Measurements from ENCODE around the gene HINT2. TPM values are rescaled to one million over a fixed set of nuclear protein-coding genes. Genes with fewer than 3 reads are reported as not detected.

HINT2 gene
- total RNA-seq, 2 donors from 2014 or later = 33.3 to 35.0 TPM

GRCh38 chr9:35808433-35808832 is 6.4 kb downstream of the HINT2 start:
- Histone ChIP-seq H3K4me3 (no peak overlapping the region), H3K9me3 (no peaks in the 10 kb centered on the region), H3K36me3 (replicated peaks in 1 of 2; ENCODE audit: insufficient read depth in 1 of 2, low read depth in 2 of 2) (peaks cover 0 to 3% of the 10 kb centered on the region in 2 donors), H3K27ac (no peak overlapping the region), H3K27me3 (no peaks in the 10 kb centered on the region), H3K4me1 (peaks cover 23% of the 10 kb centered on the region)
- WGBS, 2 donors = 87 to 90% methylated on average over 9 of the region's 9 CpGs
- TF ChIP-seq POLR2A (IDR thresholded peaks at IDR 0.05) (no peak), CTCF (IDR thresholded peaks at IDR 0.05) (no peak)
- intact Hi-C loops (cut with DNase I) = no loop called here
- no peak for ATAC-seq
- no peak for DNase-seq

DNA sequence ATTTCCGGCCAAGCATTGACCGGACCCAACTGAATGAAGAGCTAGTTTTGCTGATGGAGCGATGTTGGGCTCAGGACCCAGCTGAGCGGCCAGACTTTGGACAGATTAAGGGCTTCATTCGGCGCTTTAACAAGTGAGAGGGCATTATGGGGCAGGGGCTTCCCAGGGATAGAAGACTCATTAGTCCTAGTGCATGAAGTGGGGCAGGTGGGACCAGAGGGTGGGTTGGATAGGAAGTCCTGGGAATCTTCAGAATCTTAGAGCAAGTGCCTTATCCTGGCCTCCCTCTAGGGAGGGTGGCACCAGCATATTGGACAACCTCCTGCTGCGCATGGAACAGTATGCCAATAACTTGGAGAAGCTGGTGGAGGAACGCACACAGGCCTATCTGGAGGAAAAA is 8.7 kb downstream of the HINT2 start:
- no peak for TF ChIP-seq CTCF (IDR thresholded peaks at IDR 0.05)
- no peak for TF ChIP-seq POLR2A (IDR thresholded peaks at IDR 0.05)
- Histone ChIP-seq H3K27me3 (no peaks in the 10 kb centered on the region), H3K4me1 (peaks cover 2% of the 10 kb centered on the region), H3K27ac (no peak overlapping the region), H3K36me3 (replicated peaks in 1 of 2; ENCODE audit: insufficient read depth in 1 of 2, low read depth in 2 of 2) (peaks cover 0 to 3% of the 10 kb centered on the region in 2 donors), H3K9me3 (no peaks in the 10 kb centered on the region), H3K4me3 (no peak overlapping the region)
- ATAC-seq (no peak), DNase-seq (no peak)
- 96 to 99% methylated on average over 8 of the region's 8 CpGs for WGBS, 2 donors
- intact Hi-C loops (cut with DNase I) = no loop called here

DNA sequence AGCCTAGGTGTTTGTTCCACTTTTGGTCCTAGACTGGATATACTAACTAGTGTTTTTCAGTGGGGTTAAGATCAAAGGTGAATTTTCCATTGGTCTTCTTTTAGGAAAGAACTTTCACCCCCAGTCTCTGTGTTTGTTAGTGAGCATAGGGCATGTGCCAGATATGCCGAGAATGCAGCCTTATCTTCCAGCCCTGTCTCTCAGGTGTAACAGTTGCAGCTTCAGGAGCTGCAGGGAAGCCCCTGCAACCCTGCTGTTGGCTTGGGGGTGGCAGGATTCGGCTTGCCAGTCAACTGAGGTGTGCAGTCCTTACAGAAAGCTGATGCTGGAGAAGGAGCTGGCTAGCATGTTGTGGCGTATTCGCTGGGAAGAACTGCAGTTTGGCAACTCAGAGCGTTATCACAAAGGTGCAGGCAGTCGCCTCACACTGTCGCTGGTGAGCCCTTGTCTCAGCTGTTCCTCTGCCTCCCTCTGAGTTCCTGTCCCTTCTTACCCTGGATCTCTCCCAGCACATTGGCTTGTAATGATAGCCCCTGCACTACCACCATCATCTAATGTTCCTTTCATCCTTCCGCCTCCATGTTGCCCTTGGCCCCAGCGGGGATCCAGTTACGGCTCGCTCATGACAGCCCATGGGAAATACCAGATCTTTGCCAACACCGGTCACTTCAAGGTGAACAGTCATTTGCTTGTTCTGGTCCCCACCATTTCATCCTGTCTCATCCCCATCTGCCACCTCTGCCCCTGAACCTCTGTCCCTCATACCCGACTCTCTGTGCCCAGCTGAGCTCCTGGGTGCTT is 13.3 kb downstream of the HINT2 start:
- no peak overlapping the region for H3K4me3 ChIP-seq
- DNase-seq (no peak), ATAC-seq (no peak)
- no peaks in the 10 kb centered on the region for H3K9me3 ChIP-seq
- WGBS, 2 donors = 79 to 86% methylated on average over 13 of the region's 13 CpGs
- intact Hi-C loops (cut with DNase I) = no loop called here
- no peak overlapping the region for H3K27ac ChIP-seq
- H3K27me3 ChIP-seq = no peaks in the 10 kb centered on the region
- H3K36me3 ChIP-seq (replicated peaks in 1 of 2; ENCODE audit: insufficient read depth in 1 of 2, low read depth in 2 of 2) = peaks cover 0 to 3% of the 10 kb centered on the region in 2 donors
- no peaks in the 10 kb centered on the region for H3K4me1 ChIP-seq
- TF ChIP-seq CTCF (IDR thresholded peaks at IDR 0.05) (no peak), POLR2A (IDR thresholded peaks at IDR 0.05) (no peak)

DNA sequence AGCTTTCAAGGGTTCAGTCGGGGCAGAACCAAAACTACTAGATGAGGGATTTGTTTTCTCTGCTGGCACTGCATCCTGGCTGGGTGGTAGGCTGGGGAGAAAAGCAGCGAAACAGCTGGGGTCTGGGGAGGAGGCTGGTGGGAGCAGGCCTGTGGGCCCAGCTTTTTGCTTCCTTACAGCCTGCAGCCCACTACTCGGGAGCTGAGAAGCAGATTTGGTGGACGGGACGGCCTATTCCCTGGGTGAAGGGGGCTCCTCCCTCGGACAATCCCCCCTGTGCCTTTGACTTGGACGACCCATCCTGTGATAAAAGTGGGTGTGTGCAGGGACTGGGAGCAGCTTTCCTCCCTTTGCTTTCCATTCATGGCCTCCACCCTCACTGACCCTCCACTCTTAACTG is 14.3 kb downstream of the HINT2 start:
- no peaks in the 10 kb centered on the region for H3K36me3 ChIP-seq (replicated peaks in 1 of 2; ENCODE audit: insufficient read depth in 1 of 2, low read depth in 2 of 2)
- TF ChIP-seq POLR2A (IDR thresholded peaks at IDR 0.05) (no peak), CTCF (IDR thresholded peaks at IDR 0.05) (no peak)

More for the DNA sequence above, 14.3 kb downstream of the HINT2 start:
- intact Hi-C loops (cut with DNase I) = no loop called here
- ATAC-seq (no peak), DNase-seq (no peak)
- H3K27ac ChIP-seq = no peak overlapping the region
- H3K4me1 ChIP-seq = no peaks in the 10 kb centered on the region
- WGBS, 2 donors = 72 to 83% methylated on average over 7 of the region's 7 CpGs
- no peaks in the 10 kb centered on the region for H3K27me3 ChIP-seq
- H3K4me3 ChIP-seq = no peak overlapping the region
- no peaks in the 10 kb centered on the region for H3K9me3 ChIP-seq

All from body of pancreas (tissue), 4 donors.